Liver (tissue), 9 donors: ENCODE results near the gene CARD14. TPM values are rescaled to one million over a fixed set of nuclear protein-coding genes. Genes with fewer than 3 reads are reported as not detected.

Source experiments
- DNase-seq: peaks from one replicate; pipeline ENCODE4 v3.0.0-alpha.2; 2017; ENCODE audit warnings: low spot score
- H3K27ac ChIP-seq, 2 donors: one replicate each; pipeline ENCODE4 v1.7.0; 2013; ENCODE audit warnings: inconsistent platforms in 2 of 2, low read length in 2 of 2, control low read depth in 1 of 2, low read depth in 1 of 2, mild to moderate bottlenecking in 1 of 2
- H3K27me3 ChIP-seq, 4 donors: one replicate each; pipeline versions ENCODE4 v1.6.1 to v1.7.0; 2013; ENCODE audit warnings: low read length in 3 of 4, inconsistent platforms in 1 of 4, mild to moderate bottlenecking in 1 of 4, moderate library complexity in 1 of 4; ENCODE audit not compliant: control insufficient read depth in 4 of 4, insufficient read depth in 4 of 4
- H3K36me3 ChIP-seq, 4 donors: one replicate each; pipeline versions ENCODE4 v1.6.1 to v1.7.0; 2013; ENCODE audit warnings: low read length in 3 of 4, mild to moderate bottlenecking in 3 of 4, low read depth in 1 of 4, moderate library complexity in 1 of 4; ENCODE audit not compliant: control insufficient read depth in 4 of 4, insufficient read depth in 3 of 4
- H3K4me1 ChIP-seq, 4 donors: one replicate each; pipeline versions ENCODE4 v1.6.1 to v1.7.0; 2013; ENCODE audit warnings: low read length in 3 of 4, mild to moderate bottlenecking in 3 of 4, moderate library complexity in 1 of 4; ENCODE audit not compliant: control insufficient read depth in 4 of 4, insufficient read depth in 4 of 4
- H3K4me3 ChIP-seq, 3 donors: one replicate each; pipeline versions ENCODE4 v1.6.1 to v1.7.0; 2013; ENCODE audit warnings: low read length in 3 of 3, control low read depth in 1 of 3, low read depth in 1 of 3, mild to moderate bottlenecking in 1 of 3
- H3K9ac ChIP-seq, 2 donors: one replicate each; pipeline ENCODE4 v1.7.0; 2013; ENCODE audit warnings: low read length in 2 of 2, mild to moderate bottlenecking in 2 of 2, moderate library complexity in 2 of 2, control low read depth in 1 of 2, low read depth in 1 of 2
- H3K9me3 ChIP-seq, 4 donors: one replicate each; pipeline versions ENCODE4 v1.6.1 to v1.7.0; 2013; ENCODE audit warnings: low read length in 3 of 4; ENCODE audit not compliant: control insufficient read depth in 4 of 4
- FOXA1 ChIP-seq: IDR thresholded peaks from 2 replicates; pipeline ENCODE4 v1.6.1; 2016; ENCODE audit warnings: antibody characterized with exemption
- GABPA ChIP-seq, 2 donors: IDR thresholded peaks in 1 of 2; conservative IDR thresholded peaks in 1 of 2; 2 replicates each; pipeline ENCODE4 v1.6.1; 2016; ENCODE audit warnings: antibody characterized with exemption in 2 of 2, mild to moderate bottlenecking in 1 of 2, moderate library complexity in 1 of 2
- HNF4A ChIP-seq, 2 donors: conservative IDR thresholded peaks; 2 replicates each; pipeline ENCODE4 v1.6.1; 2016; ENCODE audit warnings: antibody characterized with exemption in 2 of 2, mild to moderate bottlenecking in 2 of 2
- HNF4G ChIP-seq: IDR thresholded peaks from 2 replicates; pipeline ENCODE4 v1.6.1; 2016; ENCODE audit warnings: antibody characterized with exemption
- JUND ChIP-seq, 2 donors: IDR thresholded peaks; 2 replicates each; pipeline ENCODE4 v1.6.1; 2016; ENCODE audit warnings: antibody characterized with exemption in 2 of 2
- NR2F2 ChIP-seq: IDR thresholded peaks from 2 replicates; pipeline ENCODE4 v1.6.1; 2016; ENCODE audit warnings: antibody characterized with exemption
- RAD21 ChIP-seq, 2 donors: IDR thresholded peaks; 2 replicates each; pipeline ENCODE4 v1.6.1; 2016; ENCODE audit warnings: antibody characterized with exemption in 2 of 2, mild to moderate bottlenecking in 2 of 2
- RXRA ChIP-seq, 2 donors: IDR thresholded peaks; 2 replicates each; pipeline ENCODE4 v1.6.1; 2017 to 2018; ENCODE audit warnings: antibody characterized with exemption in 2 of 2, mild to moderate bottlenecking in 1 of 2
- SP1 ChIP-seq: IDR thresholded peaks from 2 replicates; pipeline ENCODE4 v1.6.1; 2018; ENCODE audit warnings: antibody characterized with exemption, mild to moderate bottlenecking
- WGBS: extraction: QIAGEN DNeasy Blood & Tissue Kit; methylation state at CpG from one replicate; pipeline ENCODE4 v1.1.7; 2013; 5-methylcytosine and 5-hydroxymethylcytosine counted together
- polyA plus RNA-seq, 2 donors: library from polyadenylated mRNA; stranded (reverse) in 1 of 2; unstranded in 1 of 2; fragments of 200-250 nt in 1 of 2; fragments of >200 nt in 1 of 2; fragmentation: Nextera tagmentation in 1 of 2; extraction: Ambion mirVana in 1 of 2; gene quantifications; one replicate each; pipeline versions ENCODE4 v1.2.1 to v1.2.3, GENCODE V29; 2013 to 2015
- total RNA-seq, 2 donors: library from RNA; depleted of rRNA; stranded (reverse); fragments of >200 nt; gene quantifications; one replicate each; pipeline ENCODE4 v1.2.3, GENCODE V29; 2014
- TF ChIP-seq, protein P1 (sequence below): IDR thresholded peaks from 2 replicates; pipeline ENCODE4 v1.6.1; 2016; ENCODE audit warnings: antibody characterized with exemption
- donor health status: healthy.
- donor health status: healthy.
- donor health status: healthy.
- donor health status: healthy.
- donor health status: healthy.

The CARD14 gene
- total and polyA plus RNA-seq, 4 donors: 0.07 to 0.70 (median 0.29) TPM

DNA sequence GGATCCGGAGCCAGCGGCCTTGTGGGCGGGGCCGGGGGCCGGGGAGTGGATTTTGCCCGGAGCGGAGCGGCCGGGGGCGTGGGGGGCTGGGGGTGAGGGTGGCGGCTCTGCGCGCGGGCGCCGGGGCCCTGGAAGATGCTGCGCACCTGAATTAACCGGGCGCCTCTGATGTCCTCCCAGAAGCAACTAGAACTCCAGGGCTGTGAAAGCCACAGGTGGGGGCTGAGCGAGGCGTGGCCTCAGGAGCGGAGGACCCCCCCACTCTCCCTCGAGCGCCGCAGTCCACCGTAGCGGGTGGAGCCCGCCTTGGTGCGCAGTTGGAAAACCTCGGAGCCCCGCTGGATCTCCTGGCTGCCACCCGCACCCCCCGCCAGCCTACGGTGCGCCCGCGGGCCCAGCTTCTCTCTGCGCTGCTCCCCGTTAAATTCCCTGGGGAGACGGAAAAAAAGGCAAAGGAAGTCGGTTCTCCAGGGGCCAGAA lies 50.9 kb downstream of the CARD14 start:
- Histone ChIP-seq H3K4me1 (peaks cover 0 to 21% (median 9%) of the 10 kb centered on the region in 4 donors), H3K36me3 (peaks cover 0 to 6% (median 2%) of the 10 kb centered on the region in 4 donors), H3K27ac (no peak overlapping the region), H3K9ac (peak overlapping the region in 1 of 2 donors; percentile 20), H3K27me3 (no peaks in the 10 kb centered on the region), H3K9me3 (no peaks in the 10 kb centered on the region), H3K4me3 (peak overlapping the region; percentile 71 to 93 (median 80))
- WGBS: 11% methylated on average over 41 of the region's 41 CpGs
- TF ChIP-seq HNF4G (no peak), RAD21 (IDR thresholded peaks at IDR 0.05) (no peak), GABPA (IDR thresholded peaks at IDR 0.05 in 1 of 2, conservative IDR thresholded peaks at IDR 0.05 in 1 of 2) (no peak), RXRA (IDR thresholded peaks at IDR 0.05) (no peak), SP1 (no peak), HNF4A (conservative IDR thresholded peaks at IDR 0.05) (no peak)
- TF ChIP-seq, protein P1, sequence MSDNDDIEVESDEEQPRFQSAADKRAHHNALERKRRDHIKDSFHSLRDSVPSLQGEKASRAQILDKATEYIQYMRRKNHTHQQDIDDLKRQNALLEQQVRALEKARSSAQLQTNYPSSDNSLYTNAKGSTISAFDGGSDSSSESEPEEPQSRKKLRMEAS: no peak
- no peak for DNase-seq

DNA sequence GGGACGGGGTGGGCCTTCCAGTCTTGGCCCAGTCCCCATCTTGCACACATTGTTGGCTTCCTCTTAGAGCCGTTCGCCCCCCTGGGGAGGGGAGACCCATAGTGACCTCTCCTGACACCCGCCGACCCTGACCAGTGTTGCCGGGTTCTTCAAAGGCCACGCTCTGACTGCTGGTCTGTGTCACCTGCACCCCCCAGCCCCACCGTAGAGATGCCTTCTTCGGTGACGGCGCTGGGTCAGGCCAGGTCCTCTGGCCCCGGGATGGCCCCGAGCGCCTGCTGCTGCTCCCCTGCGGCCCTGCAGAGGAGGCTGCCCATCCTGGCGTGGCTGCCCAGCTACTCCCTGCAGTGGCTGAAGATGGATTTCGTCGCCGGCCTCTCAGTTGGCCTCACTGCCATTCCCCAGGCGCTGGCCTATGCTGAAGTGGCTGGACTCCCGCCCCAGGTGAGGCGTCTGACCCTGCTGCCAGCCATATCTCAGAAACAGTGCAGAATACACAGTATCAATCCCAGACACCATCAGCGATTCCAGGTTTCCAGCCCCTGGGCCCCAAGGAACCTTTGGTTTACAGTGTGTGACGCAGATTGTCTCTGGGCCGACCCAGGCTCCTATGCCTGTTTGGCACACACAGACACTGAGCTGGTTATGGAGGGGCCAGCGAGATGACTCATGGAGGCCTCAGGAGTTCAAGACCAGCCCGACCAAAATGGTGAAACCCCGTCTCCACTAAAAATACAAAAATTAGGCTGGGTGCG lies 51.7 kb downstream of the CARD14 start:
- Histone ChIP-seq H3K27ac (no peak overlapping the region), H3K4me3 (no peak overlapping the region), H3K9ac (no peak overlapping the region), H3K36me3 (peaks cover 0 to 3% (median under 1%) of the 10 kb centered on the region in 4 donors), H3K27me3 (no peaks in the 10 kb centered on the region), H3K9me3 (no peaks in the 10 kb centered on the region), H3K4me1 (peaks cover 0 to 21% (median 9%) of the 10 kb centered on the region in 4 donors)
- WGBS: 85% methylated on average over 29 of the region's 29 CpGs
- DNase-seq: no peak
- no peak for TF ChIP-seq GABPA (IDR thresholded peaks at IDR 0.05 in 1 of 2, conservative IDR thresholded peaks at IDR 0.05 in 1 of 2)

- Histone ChIP-seq H3K9me3 (no peaks in the 10 kb centered on the region), H3K9ac (no peak overlapping the region), H3K36me3 (no peaks in the 10 kb centered on the region), H3K27me3 (no peaks in the 10 kb centered on the region), H3K27ac (no peak overlapping the region), H3K4me1 (peaks cover 0 to 21% (median 9%) of the 10 kb centered on the region in 4 donors), H3K4me3 (no peak overlapping the region)
- TF ChIP-seq FOXA1 (no peak), RAD21 (IDR thresholded peaks at IDR 0.05) (no peak), GABPA (IDR thresholded peaks at IDR 0.05 in 1 of 2, conservative IDR thresholded peaks at IDR 0.05 in 1 of 2) (no peak), JUND (IDR thresholded peaks at IDR 0.05) (no peak), HNF4G (no peak), NR2F2 (no peak), HNF4A (conservative IDR thresholded peaks at IDR 0.05) (no peak)
- DNase-seq: no peak
- 95% methylated on average over 18 of the region's 18 CpGs for WGBS
These were observed 52.7 kb downstream of the CARD14 start for GRCh38 chr17:80222376-80223141.
